Panc1 (cell line): ENCODE data around the gene PPARG.

Experiments
- POLR2AphosphoS5 ChIP-seq: IDR thresholded peaks from 2 replicates; pipeline ENCODE4 v1.6.1; 2012; ENCODE audit warnings: mild to moderate bottlenecking, low read depth, low read length, moderate library complexity
- SIN3A ChIP-seq: IDR thresholded peaks from 2 replicates; pipeline ENCODE4 v1.6.1; 2012; ENCODE audit warnings: low read depth, mild to moderate bottlenecking, low read length, moderate library complexity, borderline replicate concordance; ENCODE audit not compliant: insufficient read depth
- TCF7L2 ChIP-seq: IDR thresholded peaks from 2 replicates; pipeline ENCODE4 v1.6.1; 2011; ENCODE audit warnings: mild to moderate bottlenecking, low read depth, low read length, inconsistent platforms
- TF ChIP-seq, protein P1 (sequence below): fragments of 450-650 bp; IDR thresholded peaks from 2 replicates; pipeline ENCODE4 v1.5.1; 2017; ENCODE audit warnings: mild to moderate bottlenecking
- TF ChIP-seq, protein P2 (sequence below), 2 experiments: IDR thresholded peaks; 2 replicates each; pipeline ENCODE4 v1.6.1; 2011 to 2012; ENCODE audit warnings: low read depth in 2 of 2, control low read depth in 1 of 2, low read length in 1 of 2, mild to moderate bottlenecking in 1 of 2, moderate library complexity in 1 of 2; ENCODE audit not compliant: insufficient read depth in 1 of 2

DNA sequence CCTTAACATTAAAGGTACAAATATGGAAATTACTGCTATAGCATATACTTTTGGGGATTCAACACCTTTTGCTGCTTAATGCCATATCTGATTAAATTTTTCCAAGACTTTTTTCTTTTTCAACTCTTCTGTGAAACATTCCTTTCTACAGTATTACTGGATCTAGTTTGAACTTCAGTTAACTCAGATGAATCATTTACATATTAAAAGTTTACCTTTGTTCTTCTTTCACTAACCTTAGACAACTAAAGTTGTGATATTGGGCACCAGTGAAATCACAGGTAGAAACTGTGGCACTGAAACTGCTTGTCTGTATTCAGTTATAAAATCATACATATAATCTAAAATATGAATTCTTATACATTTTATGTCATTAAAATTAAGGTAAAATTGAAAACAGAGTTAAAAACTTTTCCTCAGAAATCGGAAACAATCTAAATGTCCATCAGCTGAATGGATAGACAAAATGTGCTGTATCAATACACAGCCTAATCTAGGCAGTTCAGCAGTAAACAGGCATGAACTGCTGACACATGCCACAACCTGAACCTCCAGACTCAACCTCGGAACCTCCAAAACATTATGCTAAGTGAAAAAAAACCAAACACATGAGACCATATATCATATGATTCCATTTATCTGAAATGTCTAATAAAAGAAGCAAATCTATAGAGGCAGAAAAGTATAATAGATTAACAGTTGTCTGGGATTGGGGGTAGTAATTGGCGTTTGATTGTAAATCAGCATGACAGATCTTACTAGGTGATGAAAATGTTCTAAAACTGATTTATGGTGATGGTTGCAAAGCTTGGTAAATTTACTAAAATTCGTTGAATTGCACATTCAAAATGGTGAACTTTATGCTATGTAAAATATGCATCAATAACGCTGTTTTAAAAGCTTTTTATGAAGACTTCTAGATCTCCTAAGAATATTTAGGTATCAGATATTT lies 50.0 kb downstream of the PPARG start:
- TF ChIP-seq, protein P1, sequence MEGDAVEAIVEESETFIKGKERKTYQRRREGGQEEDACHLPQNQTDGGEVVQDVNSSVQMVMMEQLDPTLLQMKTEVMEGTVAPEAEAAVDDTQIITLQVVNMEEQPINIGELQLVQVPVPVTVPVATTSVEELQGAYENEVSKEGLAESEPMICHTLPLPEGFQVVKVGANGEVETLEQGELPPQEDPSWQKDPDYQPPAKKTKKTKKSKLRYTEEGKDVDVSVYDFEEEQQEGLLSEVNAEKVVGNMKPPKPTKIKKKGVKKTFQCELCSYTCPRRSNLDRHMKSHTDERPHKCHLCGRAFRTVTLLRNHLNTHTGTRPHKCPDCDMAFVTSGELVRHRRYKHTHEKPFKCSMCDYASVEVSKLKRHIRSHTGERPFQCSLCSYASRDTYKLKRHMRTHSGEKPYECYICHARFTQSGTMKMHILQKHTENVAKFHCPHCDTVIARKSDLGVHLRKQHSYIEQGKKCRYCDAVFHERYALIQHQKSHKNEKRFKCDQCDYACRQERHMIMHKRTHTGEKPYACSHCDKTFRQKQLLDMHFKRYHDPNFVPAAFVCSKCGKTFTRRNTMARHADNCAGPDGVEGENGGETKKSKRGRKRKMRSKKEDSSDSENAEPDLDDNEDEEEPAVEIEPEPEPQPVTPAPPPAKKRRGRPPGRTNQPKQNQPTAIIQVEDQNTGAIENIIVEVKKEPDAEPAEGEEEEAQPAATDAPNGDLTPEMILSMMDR = no peak
- TF ChIP-seq POLR2AphosphoS5 = no peak
- TF ChIP-seq, protein P2, sequence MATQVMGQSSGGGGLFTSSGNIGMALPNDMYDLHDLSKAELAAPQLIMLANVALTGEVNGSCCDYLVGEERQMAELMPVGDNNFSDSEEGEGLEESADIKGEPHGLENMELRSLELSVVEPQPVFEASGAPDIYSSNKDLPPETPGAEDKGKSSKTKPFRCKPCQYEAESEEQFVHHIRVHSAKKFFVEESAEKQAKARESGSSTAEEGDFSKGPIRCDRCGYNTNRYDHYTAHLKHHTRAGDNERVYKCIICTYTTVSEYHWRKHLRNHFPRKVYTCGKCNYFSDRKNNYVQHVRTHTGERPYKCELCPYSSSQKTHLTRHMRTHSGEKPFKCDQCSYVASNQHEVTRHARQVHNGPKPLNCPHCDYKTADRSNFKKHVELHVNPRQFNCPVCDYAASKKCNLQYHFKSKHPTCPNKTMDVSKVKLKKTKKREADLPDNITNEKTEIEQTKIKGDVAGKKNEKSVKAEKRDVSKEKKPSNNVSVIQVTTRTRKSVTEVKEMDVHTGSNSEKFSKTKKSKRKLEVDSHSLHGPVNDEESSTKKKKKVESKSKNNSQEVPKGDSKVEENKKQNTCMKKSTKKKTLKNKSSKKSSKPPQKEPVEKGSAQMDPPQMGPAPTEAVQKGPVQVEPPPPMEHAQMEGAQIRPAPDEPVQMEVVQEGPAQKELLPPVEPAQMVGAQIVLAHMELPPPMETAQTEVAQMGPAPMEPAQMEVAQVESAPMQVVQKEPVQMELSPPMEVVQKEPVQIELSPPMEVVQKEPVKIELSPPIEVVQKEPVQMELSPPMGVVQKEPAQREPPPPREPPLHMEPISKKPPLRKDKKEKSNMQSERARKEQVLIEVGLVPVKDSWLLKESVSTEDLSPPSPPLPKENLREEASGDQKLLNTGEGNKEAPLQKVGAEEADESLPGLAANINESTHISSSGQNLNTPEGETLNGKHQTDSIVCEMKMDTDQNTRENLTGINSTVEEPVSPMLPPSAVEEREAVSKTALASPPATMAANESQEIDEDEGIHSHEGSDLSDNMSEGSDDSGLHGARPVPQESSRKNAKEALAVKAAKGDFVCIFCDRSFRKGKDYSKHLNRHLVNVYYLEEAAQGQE (IDR thresholded peaks at IDR 0.05; ENCODE audit: insufficient read depth in 1 of 2, low read depth in 2 of 2, low read length in 1 of 2) = no peak
- no peak for TF ChIP-seq SIN3A
- no peak for TF ChIP-seq TCF7L2
